Kidney capillary endothelial cell (primary cell): ENCODE data around the gene PHACTR1.
A peak's percentile ranks its signal among the peaks of the same experiment; 100 is the strongest.

Experiments
- DNase-seq: peaks from one replicate; pipeline ENCODE4 v3.0.0-alpha.2; 2018; ENCODE audit warnings: low spot score

PHACTR1 gene

GRCh38 chr6:13032566-13032965 lies 316.0 kb downstream of the PHACTR1 start:
- DNase-seq = no peak

GRCh38 chr6:13033145-13033544 lies 316.6 kb downstream of the PHACTR1 start:
- DNase-seq = no peak

- no peak for DNase-seq
Observed at GRCh38 chr6:13034316-13034715, 317.7 kb downstream of the PHACTR1 start.

GRCh38 chr6:13035606-13036005 lies 319.0 kb downstream of the PHACTR1 start:
- DNase-seq = no peak

- no peak for DNase-seq
Observed at GRCh38 chr6:13038315-13038714, 321.7 kb downstream of the PHACTR1 start.

- DNase-seq = no peak
Observed at GRCh38 chr6:13038741-13039190, 322.2 kb downstream of the PHACTR1 start.

- peak; percentile 20 for DNase-seq
Observed at GRCh38 chr6:13044390-13044789, 327.8 kb downstream of the PHACTR1 start.

GRCh38 chr6:13044896-13045295 lies 328.3 kb downstream of the PHACTR1 start:
- DNase-seq = no peak

GRCh38 chr6:13045676-13046075 lies 329.1 kb downstream of the PHACTR1 start:
- DNase-seq = no peak

- no peak for DNase-seq
Observed at GRCh38 chr6:13046084-13046483, 329.5 kb downstream of the PHACTR1 start.

- no peak for DNase-seq
Observed at GRCh38 chr6:13048113-13048512, 331.5 kb downstream of the PHACTR1 start.

- no peak for DNase-seq
Observed at GRCh38 chr6:13049666-13050254, 333.2 kb downstream of the PHACTR1 start.

GRCh38 chr6:13053006-13053461 lies 336.5 kb downstream of the PHACTR1 start:
- DNase-seq = no peak

- DNase-seq = no peak
Observed at GRCh38 chr6:13058051-13058450, 341.5 kb downstream of the PHACTR1 start.

- DNase-seq = no peak
Observed at GRCh38 chr6:13059026-13059425, 342.5 kb downstream of the PHACTR1 start.

GRCh38 chr6:13063300-13063918 lies 346.8 kb downstream of the PHACTR1 start:
- DNase-seq = no peak

- DNase-seq = no peak
Observed at GRCh38 chr6:13065581-13065980, 349.0 kb downstream of the PHACTR1 start.

GRCh38 chr6:13066050-13066449 lies 349.5 kb downstream of the PHACTR1 start:
- DNase-seq = no peak

GRCh38 chr6:13066820-13067219 lies 350.3 kb downstream of the PHACTR1 start:
- no peak for DNase-seq

GRCh38 chr6:13068586-13069210 lies 352.1 kb downstream of the PHACTR1 start:
- DNase-seq = peak; percentile 40

- DNase-seq = no peak
Observed at GRCh38 chr6:13071550-13072345, 355.2 kb downstream of the PHACTR1 start.

- no peak for DNase-seq
Observed at GRCh38 chr6:13072686-13073347, 356.2 kb downstream of the PHACTR1 start.
